ENCODE results near the gene LRRC38. TPM values are rescaled to one million over a fixed set of nuclear protein-coding genes. Genes with fewer than 3 reads are reported as not detected.

The LRRC38 gene
- total and polyA plus RNA-seq, 2 of the 8 experiments (the other 6 are each of a cell fraction or from before 2014, with no cell fraction given) = 0.17 to 0.63 TPM

DNA sequence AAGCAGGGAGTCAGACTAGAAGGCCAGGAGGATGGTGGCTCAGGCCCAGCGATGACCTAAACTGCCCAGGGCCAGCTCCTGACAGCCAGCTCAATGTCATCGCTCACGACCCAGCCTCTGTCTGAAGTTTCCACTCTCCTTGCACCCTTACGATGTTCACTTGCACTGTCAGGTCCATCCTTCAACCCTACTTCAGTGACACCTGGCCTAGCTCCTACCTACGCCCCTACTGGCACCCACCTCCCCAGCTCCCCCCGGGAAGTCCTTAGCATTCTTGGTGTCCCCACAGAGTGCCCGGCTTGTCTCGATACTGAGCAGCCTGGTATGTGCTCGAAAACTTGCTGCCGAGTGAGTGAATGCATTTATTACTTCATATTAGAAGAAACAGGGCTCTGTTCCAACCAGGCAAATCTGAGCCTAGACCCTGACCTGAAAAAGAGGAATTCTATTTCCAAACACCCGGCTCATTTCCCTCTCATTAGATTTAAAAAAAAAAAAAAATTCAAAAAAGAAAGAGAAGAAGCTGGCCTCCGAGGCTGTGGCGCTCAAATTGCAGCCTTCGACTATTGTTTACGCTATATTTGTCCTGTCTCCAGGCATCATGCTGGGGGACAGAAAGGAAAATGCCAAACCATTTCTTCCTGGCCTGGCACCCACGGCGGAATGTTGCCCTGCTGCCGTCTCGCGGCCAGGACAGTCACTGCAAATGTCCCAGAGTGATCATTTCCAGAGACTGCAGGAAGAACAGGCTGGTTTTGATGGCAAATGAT lies 29.8 kb upstream of the LRRC38 start:
- Histone ChIP-seq H3K18ac (ENCODE audit: extremely low read depth, low read length) (no peak overlapping the region), H3K14ac (ENCODE audit: insufficient read length) (no peak overlapping the region), H3K79me1 (ENCODE audit: low read depth, low read length) (no peaks in the 10 kb centered on the region), H2BK20ac (ENCODE audit: low read length) (no peak overlapping the region), H3K4ac (replicated peaks; ENCODE audit: insufficient read length, low read depth, low read length) (no peak overlapping the region), H3K4me3 (ENCODE audit: extremely low read depth in 1 of 4, insufficient read depth in 2 of 4, low read depth in 3 of 4, low read length in 4 of 4) (no peak overlapping the region), H3K9me3 (ENCODE audit: insufficient read depth in 2 of 2, low read depth in 1 of 2, low read length in 1 of 2) (no peaks in the 10 kb centered on the region), H3K79me2 (ENCODE audit: control insufficient read depth in 1 of 2, insufficient read depth in 2 of 2, low read length in 2 of 2) (no peaks in the 10 kb centered on the region), H2AK5ac (ENCODE audit: low read depth, low read length) (no peak overlapping the region), H3K23ac (ENCODE audit: insufficient read length) (no peak overlapping the region), H3K4me2 (ENCODE audit: insufficient read depth in 1 of 2, low read depth in 2 of 2, low read length in 2 of 2) (no peak overlapping the region), H2AFZ (ENCODE audit: low read length) (no peak overlapping the region), H3K27me3 (replicated peaks in 1 of 4; ENCODE audit: control insufficient read depth in 3 of 4, extremely low read depth in 1 of 4, insufficient read depth in 3 of 4, low read length in 3 of 4) (no peaks in the 10 kb centered on the region), H4K8ac (ENCODE audit: extremely low read depth, insufficient read depth, low read length) (no peak overlapping the region), H3K4me1 (replicated peaks in 1 of 4; ENCODE audit: control insufficient read depth in 3 of 4, insufficient read depth in 4 of 4, low read length in 3 of 4) (no peaks in the 10 kb centered on the region), H4K20me1 (replicated peaks in 1 of 2; ENCODE audit: control insufficient read depth in 1 of 2, insufficient read depth in 2 of 2, low read length in 2 of 2) (no peaks in the 10 kb centered on the region), H2BK12ac (ENCODE audit: low read depth, low read length) (no peak overlapping the region), H3K36me3 (ENCODE audit: control insufficient read depth in 2 of 4, insufficient read depth in 4 of 4, low read length in 3 of 4) (no peaks in the 10 kb centered on the region), H2BK120ac (replicated peaks; ENCODE audit: low read depth, low read length) (no peak overlapping the region), H3K23me2 (ENCODE audit: low read depth, low read length) (no peaks in the 10 kb centered on the region), H4K5ac (ENCODE audit: insufficient read length, low read depth, low read length) (no peak overlapping the region), H3K9ac (replicated peaks in 1 of 4; ENCODE audit: extremely low read depth in 1 of 4, low read depth in 3 of 4, low read length in 3 of 4) (no peak overlapping the region), H4K91ac (replicated peaks; ENCODE audit: insufficient read length, low read length) (no peak overlapping the region), H2BK15ac (ENCODE audit: low read length) (0 out of 2 replicates have a peak overlapping the region, but pooled peaks have one; percentile 40), H2BK5ac (ENCODE audit: low read depth, low read length) (no peak overlapping the region), H3K56ac (replicated peaks; ENCODE audit: insufficient read length, low read depth, low read length) (no peak overlapping the region), H3K27ac (ENCODE audit: low read depth, low read length) (no peak overlapping the region)
- CTCF ChIA-PET (ENCODE audit: partially characterized antibody) = interaction anchor here (0.6 to 4.2 kb wide), 6 partner anchors 12 to 330 kb away, joined by 3 to 16 read pairs (median 4); no protein-coding TSS in a partner anchor
- POLR2A ChIA-PET (ENCODE audit: partially characterized antibody) = no interaction called here
- DNase-seq (ENCODE audit: low read depth in 1 of 2, low spot score in 2 of 2) = no peak
- FAIRE-seq = no peak
- TF ChIP-seq ASH2L (IDR thresholded peaks at IDR 0.05; ENCODE audit: low read length) = no peak
- peak in 1 of 2 experiments; percentile 35; a peak in 2 of 4 replicates for TF ChIP-seq RAD21 (IDR thresholded peaks at IDR 0.05 in 1 of 2, conservative IDR thresholded peaks at IDR 0.05 in 1 of 2; ENCODE audit: low read depth in 2 of 2, low read length in 2 of 2)
- peak; percentile 63; the same call in 1 of the 2 replicates for TF ChIP-seq TEAD4 (IDR thresholded peaks at IDR 0.05; ENCODE audit: low read depth, low read length)
- TF ChIP-seq, protein P1, sequence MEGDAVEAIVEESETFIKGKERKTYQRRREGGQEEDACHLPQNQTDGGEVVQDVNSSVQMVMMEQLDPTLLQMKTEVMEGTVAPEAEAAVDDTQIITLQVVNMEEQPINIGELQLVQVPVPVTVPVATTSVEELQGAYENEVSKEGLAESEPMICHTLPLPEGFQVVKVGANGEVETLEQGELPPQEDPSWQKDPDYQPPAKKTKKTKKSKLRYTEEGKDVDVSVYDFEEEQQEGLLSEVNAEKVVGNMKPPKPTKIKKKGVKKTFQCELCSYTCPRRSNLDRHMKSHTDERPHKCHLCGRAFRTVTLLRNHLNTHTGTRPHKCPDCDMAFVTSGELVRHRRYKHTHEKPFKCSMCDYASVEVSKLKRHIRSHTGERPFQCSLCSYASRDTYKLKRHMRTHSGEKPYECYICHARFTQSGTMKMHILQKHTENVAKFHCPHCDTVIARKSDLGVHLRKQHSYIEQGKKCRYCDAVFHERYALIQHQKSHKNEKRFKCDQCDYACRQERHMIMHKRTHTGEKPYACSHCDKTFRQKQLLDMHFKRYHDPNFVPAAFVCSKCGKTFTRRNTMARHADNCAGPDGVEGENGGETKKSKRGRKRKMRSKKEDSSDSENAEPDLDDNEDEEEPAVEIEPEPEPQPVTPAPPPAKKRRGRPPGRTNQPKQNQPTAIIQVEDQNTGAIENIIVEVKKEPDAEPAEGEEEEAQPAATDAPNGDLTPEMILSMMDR (IDR thresholded peaks at IDR 0.05; ENCODE audit: control extremely low read depth in 1 of 3, insufficient read depth in 1 of 3, low read depth in 1 of 3, low read length in 3 of 3) = peak; percentile 9 to 25 (median 13); a peak in 3 of 4 replicates
- 83% methylated on average over 20 of the region's 20 CpGs; no CpG with 5 or more reads in 1 of the 2 experiments for WGBS, 2 experiments (ENCODE audit: extremely low coverage in 1 of 2, insufficient coverage in 1 of 2, insufficient read length in 1 of 2, insufficient replicate concordance in 2 of 2, low coverage in 1 of 2, low lambda C conversion rate in 2 of 2, missing lambda C conversion rate in 1 of 2)
